Nephron (organoid): ENCODE measurements around the gene KAT2B.

Experiments
- H3K27ac Mint-ChIP-seq, 3 experiments: 2 replicates each; pipeline ENCODE4 v1.8.0; 2020; ENCODE audit warnings: mixed read lengths in 3 of 3, mild to moderate bottlenecking in 2 of 3, moderate library complexity in 1 of 3
- H3K27me3 Mint-ChIP-seq: 2 replicates; pipeline ENCODE4 v1.8.0; 2021; ENCODE audit warnings: low read depth, mild to moderate bottlenecking, moderate library complexity, mixed read lengths
- H3K36me3 Mint-ChIP-seq: 2 replicates; pipeline ENCODE4 v1.8.0; 2020; ENCODE audit warnings: low read depth, mixed read lengths
- H3K4me1 Mint-ChIP-seq: 2 replicates; pipeline ENCODE4 v1.8.0; 2020; ENCODE audit warnings: mixed read lengths
- H3K4me3 Mint-ChIP-seq, 3 experiments: 2 replicates each; pipeline ENCODE4 v1.8.0; 2020; ENCODE audit warnings: mild to moderate bottlenecking in 3 of 3, mixed read lengths in 3 of 3, moderate library complexity in 2 of 3
- H3K9me3 Mint-ChIP-seq: 2 replicates; pipeline ENCODE4 v1.8.0; 2020; ENCODE audit warnings: mixed read lengths
- TF ChIP-seq, protein P1 (sequence below), 3 experiments: fragments of 200-600 bp; sonication (generic); IDR thresholded peaks; one replicate each; pipeline ENCODE4 v1.5.0; 2021; ENCODE audit warnings: antibody characterized with exemption in 3 of 3; ENCODE audit not compliant: unreplicated experiment in 3 of 3

Gene KAT2B

DNA sequence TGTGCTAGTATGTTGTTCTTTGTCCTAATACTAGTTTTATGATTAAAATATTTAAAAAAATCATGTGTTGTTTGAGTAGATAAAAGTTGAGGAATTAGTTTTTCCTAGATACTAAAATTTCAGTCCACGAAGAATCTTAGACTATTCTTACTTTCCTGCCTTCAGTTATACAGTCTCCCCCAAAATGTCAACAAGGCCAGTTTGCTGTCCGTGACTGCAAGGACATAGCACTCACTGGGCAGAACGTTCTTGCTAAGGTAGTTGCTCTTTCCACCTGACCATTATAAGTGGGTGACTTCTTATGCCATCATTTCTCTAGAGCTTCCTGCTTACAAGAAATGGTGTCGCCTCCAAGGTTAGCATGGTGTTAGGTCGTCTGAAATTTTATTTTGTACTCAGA lies 32.8 kb downstream of the KAT2B start:
- TF ChIP-seq, protein P1, sequence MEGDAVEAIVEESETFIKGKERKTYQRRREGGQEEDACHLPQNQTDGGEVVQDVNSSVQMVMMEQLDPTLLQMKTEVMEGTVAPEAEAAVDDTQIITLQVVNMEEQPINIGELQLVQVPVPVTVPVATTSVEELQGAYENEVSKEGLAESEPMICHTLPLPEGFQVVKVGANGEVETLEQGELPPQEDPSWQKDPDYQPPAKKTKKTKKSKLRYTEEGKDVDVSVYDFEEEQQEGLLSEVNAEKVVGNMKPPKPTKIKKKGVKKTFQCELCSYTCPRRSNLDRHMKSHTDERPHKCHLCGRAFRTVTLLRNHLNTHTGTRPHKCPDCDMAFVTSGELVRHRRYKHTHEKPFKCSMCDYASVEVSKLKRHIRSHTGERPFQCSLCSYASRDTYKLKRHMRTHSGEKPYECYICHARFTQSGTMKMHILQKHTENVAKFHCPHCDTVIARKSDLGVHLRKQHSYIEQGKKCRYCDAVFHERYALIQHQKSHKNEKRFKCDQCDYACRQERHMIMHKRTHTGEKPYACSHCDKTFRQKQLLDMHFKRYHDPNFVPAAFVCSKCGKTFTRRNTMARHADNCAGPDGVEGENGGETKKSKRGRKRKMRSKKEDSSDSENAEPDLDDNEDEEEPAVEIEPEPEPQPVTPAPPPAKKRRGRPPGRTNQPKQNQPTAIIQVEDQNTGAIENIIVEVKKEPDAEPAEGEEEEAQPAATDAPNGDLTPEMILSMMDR (IDR thresholded peaks at IDR 0.05; ENCODE audit: unreplicated experiment in 3 of 3): no peak
- H3K27ac Mint-ChIP-seq: no peak overlapping the region
- no peaks in the 10 kb centered on the region for H3K9me3 Mint-ChIP-seq
- no peaks in the 10 kb centered on the region for H3K27me3 Mint-ChIP-seq
- H3K4me3 Mint-ChIP-seq: no peak overlapping the region
- peaks cover 7% of the 10 kb centered on the region for H3K36me3 Mint-ChIP-seq
- peaks cover 17% of the 10 kb centered on the region for H3K4me1 Mint-ChIP-seq

DNA sequence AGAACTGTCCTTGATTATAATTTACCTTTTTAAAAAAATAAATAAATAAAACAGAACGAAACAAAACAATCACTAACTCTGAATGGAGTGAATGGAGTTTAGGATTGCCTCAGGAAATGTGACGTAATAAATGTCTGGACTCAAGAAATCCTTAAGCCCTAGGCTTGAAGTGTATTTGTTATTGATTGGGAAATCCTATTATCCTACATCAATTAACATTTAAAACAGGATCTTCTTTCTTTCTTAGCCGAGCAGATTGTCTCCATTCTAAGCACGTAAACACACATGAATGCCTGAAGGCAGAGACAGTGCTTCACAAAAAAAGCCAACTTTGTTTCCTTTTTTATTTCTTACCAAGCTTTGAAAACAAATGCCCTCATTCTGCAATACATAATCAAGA lies 33.4 kb downstream of the KAT2B start:
- no peaks in the 10 kb centered on the region for H3K27me3 Mint-ChIP-seq
- H3K27ac Mint-ChIP-seq: no peak overlapping the region
- H3K9me3 Mint-ChIP-seq: no peaks in the 10 kb centered on the region
- TF ChIP-seq, protein P1 (IDR thresholded peaks at IDR 0.05; ENCODE audit: unreplicated experiment in 3 of 3): no peak
- H3K4me1 Mint-ChIP-seq: peaks cover 11% of the 10 kb centered on the region
- peaks cover 7% of the 10 kb centered on the region for H3K36me3 Mint-ChIP-seq
- no peak overlapping the region for H3K4me3 Mint-ChIP-seq

DNA sequence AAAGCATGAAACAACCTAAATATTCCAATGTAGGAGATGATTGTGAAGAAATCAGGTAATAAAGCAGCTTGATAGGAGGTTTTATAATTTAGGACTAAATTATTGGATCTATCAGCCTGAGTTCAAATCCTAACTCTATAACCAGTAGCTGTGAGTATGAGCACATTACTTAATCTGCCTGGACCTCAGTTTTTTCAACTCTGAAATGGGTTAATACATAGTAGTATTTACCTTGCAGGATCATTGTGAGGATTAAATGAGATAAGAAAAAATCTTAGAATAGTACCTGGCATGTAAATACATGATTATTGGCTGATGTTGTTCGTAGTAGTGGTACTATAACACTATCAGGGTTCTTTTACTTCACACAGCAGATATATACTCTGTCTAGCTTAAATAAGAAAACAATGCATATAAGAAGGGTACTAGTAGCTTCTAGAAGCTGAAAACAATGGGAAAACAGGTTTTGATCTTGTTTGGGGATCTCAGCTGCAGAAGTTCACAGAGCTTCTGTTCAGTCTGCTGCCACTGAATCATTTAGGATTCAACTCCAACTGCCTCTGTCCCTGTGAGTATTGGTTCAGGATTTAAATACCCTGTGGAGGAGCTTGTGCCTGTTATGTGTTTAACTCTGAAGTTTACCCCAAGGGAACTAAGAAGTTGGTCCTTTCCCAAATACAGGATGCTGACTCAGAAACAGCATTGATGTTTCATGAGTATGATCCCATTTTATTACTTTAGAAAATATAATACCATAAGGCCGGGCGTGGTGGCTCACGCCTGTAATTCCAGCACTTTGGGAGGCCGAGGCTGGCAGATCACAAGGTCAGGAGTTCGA lies 34.2 kb downstream of the KAT2B start:
- Mint-ChIP-seq H3K4me3 (no peak overlapping the region), H3K4me1 (peaks cover 7% of the 10 kb centered on the region), H3K36me3 (peaks cover 9% of the 10 kb centered on the region), H3K27ac (no peak overlapping the region), H3K9me3 (no peaks in the 10 kb centered on the region), H3K27me3 (no peaks in the 10 kb centered on the region)
- TF ChIP-seq, protein P1 (IDR thresholded peaks at IDR 0.05; ENCODE audit: unreplicated experiment in 3 of 3): no peak

DNA sequence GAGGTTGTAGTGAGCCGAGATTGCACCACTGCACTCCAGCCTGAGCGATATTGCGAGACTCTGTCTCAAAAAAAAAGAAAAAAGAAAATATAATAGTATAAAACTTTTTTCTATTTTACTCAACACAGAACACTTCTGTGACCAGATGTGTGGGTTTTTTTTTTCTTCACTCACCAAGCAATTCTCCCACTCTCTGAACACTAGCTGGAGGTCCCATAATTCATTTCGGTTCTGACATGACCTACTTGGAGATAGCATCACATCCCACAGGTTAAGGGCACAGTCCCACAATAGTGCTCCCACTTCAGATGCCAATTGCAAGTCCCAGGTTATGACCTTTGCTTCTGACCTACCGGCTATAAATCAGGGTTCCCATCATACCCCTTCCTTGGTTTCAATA lies 35.0 kb downstream of the KAT2B start:
- H3K27me3 Mint-ChIP-seq: no peaks in the 10 kb centered on the region
- H3K9me3 Mint-ChIP-seq: no peaks in the 10 kb centered on the region
- TF ChIP-seq, protein P1 (IDR thresholded peaks at IDR 0.05; ENCODE audit: unreplicated experiment in 3 of 3): no peak
- peaks cover 16% of the 10 kb centered on the region for H3K36me3 Mint-ChIP-seq
- H3K27ac Mint-ChIP-seq: no peak overlapping the region
- H3K4me3 Mint-ChIP-seq: no peak overlapping the region
- peaks cover 14% of the 10 kb centered on the region for H3K4me1 Mint-ChIP-seq

DNA sequence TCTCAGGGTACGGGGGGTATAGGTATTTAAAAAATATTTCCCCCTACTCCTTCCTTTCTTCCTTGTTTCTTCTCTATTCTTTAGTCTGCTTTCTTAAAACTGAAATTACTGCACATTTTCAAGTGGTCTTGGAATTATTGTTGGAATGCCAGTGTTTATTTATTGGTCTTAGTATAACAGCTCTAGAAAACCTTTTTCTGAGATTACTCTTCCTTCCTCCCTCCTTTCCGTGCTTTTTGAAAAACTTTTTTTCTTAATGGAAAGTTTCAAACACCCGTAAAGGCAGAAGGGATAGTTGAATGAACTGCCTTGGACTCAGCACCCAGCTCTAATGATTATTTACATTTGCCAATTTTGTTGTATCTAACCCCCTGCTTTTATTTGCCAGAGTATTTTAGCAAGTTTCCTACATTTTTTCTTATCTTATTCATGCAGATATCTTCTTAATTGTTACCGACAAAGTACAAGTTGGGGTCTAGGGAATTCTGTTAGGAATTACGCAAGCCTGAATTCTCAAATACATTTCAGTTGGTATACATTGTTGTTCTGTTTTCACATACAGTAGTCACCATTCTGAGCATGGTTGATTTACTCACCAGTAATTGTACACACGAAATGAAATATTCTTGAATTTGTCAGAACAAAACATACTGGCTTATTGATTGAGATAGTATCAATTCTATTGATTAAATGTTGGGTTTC lies 36.2 kb downstream of the KAT2B start:
- H3K36me3 Mint-ChIP-seq: peaks cover 18% of the 10 kb centered on the region
- peaks cover 19% of the 10 kb centered on the region for H3K4me1 Mint-ChIP-seq
- no peaks in the 10 kb centered on the region for H3K9me3 Mint-ChIP-seq
- TF ChIP-seq, protein P1 (IDR thresholded peaks at IDR 0.05; ENCODE audit: unreplicated experiment in 3 of 3): no peak
- no peak overlapping the region for H3K4me3 Mint-ChIP-seq
- H3K27me3 Mint-ChIP-seq: peaks cover 6% of the 10 kb centered on the region
- H3K27ac Mint-ChIP-seq: no peak overlapping the region
